ENCODE results near the gene FABP1.

FABP1 gene

GRCh38 chr2:88127888-88128653, at the start of gene FABP1:
FABP1 (minus strand) TSS chr2:88128062; CDS start chr2:88128017, 45 bp downstream.
- H3K4me1 ChIP-seq, result no peaks in the 10 kb centered on the region
- no peak within 1 kb of the TSS for H3K4me3 ChIP-seq
- H3K9me3 ChIP-seq, result no peaks in the 10 kb centered on the region
- H3K27ac ChIP-seq, result no peak within 1 kb of the TSS
- H3K36me3 ChIP-seq, result no peaks in the 10 kb centered on the region
- DNase-seq, result no peak
- TF ChIP-seq CTCF (IDR thresholded peaks at IDR 0.05), result no peak
- H3K27me3 ChIP-seq, result peaks cover 0 to 11% of the 10 kb centered on the region in 2 donors
- intact Hi-C loops (cut with DNase I; ENCODE audit: low total_unique reads), result no loop called here

- Histone ChIP-seq H3K27ac (no peak overlapping the region), H3K4me1 (peaks cover 0 to 5% (median 0%) of the 10 kb centered on the region in 4 donors), H3K9me3 (no peaks in the 10 kb centered on the region), H3K36me3 (peaks cover 0 to 22% (median 18%) of the 10 kb centered on the region in 3 donors), H3K4me3 (no peak overlapping the region), H3K27me3 (no peaks in the 10 kb centered on the region)
- TF ChIP-seq CTCF (IDR thresholded peaks at IDR 0.05), result no peak
- intact Hi-C loops (cut with DNase I; ENCODE audit: low total_unique reads), result no loop called here
- no peak for DNase-seq
Observed at GRCh38 chr2:88177556-88177955, 49.7 kb upstream of the FABP1 start.

- no peaks in the 10 kb centered on the region for H3K27me3 ChIP-seq
- H3K36me3 ChIP-seq, result peaks cover 0 to 18% (median 17%) of the 10 kb centered on the region in 3 donors
- H3K9me3 ChIP-seq, result no peaks in the 10 kb centered on the region
- H3K4me3 ChIP-seq, result no peak overlapping the region
- DNase-seq, result no peak
- H3K27ac ChIP-seq, result no peak overlapping the region
- intact Hi-C loops (cut with DNase I; ENCODE audit: low total_unique reads), result no loop called here
- TF ChIP-seq CTCF (IDR thresholded peaks at IDR 0.05), result no peak
- H3K4me1 ChIP-seq, result peaks cover 0 to 6% (median 0%) of the 10 kb centered on the region in 4 donors
Observed at GRCh38 chr2:88176352-88176984, 48.6 kb upstream of the FABP1 start.

GRCh38 chr2:88172882-88173281, 45.0 kb upstream of the FABP1 start:
- no peak overlapping the region for H3K4me3 ChIP-seq
- peaks cover 0 to 5% (median 0%) of the 10 kb centered on the region in 3 donors for H3K36me3 ChIP-seq
- intact Hi-C loops (cut with DNase I; ENCODE audit: low total_unique reads), result no loop called here
- no peaks in the 10 kb centered on the region for H3K27me3 ChIP-seq
- no peak overlapping the region for H3K27ac ChIP-seq
- no peak for TF ChIP-seq CTCF (IDR thresholded peaks at IDR 0.05)
- DNase-seq, result no peak
- H3K9me3 ChIP-seq, result no peaks in the 10 kb centered on the region
- H3K4me1 ChIP-seq, result peaks cover 0 to 14% (median 1%) of the 10 kb centered on the region in 4 donors

GRCh38 chr2:88171966-88172365, 44.1 kb upstream of the FABP1 start:
- peaks cover 0 to 5% (median 0%) of the 10 kb centered on the region in 3 donors for H3K36me3 ChIP-seq

More at GRCh38 chr2:88171966-88172365, 44.1 kb upstream of the FABP1 start:
- Histone ChIP-seq H3K4me1 (peaks cover 0 to 14% (median 1%) of the 10 kb centered on the region in 4 donors), H3K27me3 (no peaks in the 10 kb centered on the region), H3K4me3 (no peak overlapping the region), H3K27ac (no peak overlapping the region), H3K9me3 (no peaks in the 10 kb centered on the region)
- no peak for DNase-seq
- no peak for TF ChIP-seq CTCF (IDR thresholded peaks at IDR 0.05)
- intact Hi-C loops (cut with DNase I; ENCODE audit: low total_unique reads), result no loop called here
